ENCODE results near the gene A3GALT2. TPM values are rescaled to one million over a fixed set of nuclear protein-coding genes. Genes with fewer than 3 reads are reported as not detected.
A peak's percentile ranks its signal among the peaks of the same experiment; 100 is the strongest.

Gene A3GALT2
- total RNA-seq, 4 donors from 2014 or later = 0.89 TPM; not detected in 3

GRCh38 chr1:33298623-33299277, 22.1 kb downstream of the A3GALT2 start:
- Histone ChIP-seq H3K36me3 (peaks cover 6 to 9% of the 10 kb centered on the region in 2 donors), H3K4me1 (peaks cover 22 to 32% of the 10 kb centered on the region in 2 donors), H3K27me3 (no peaks in the 10 kb centered on the region), H3K27ac (peak overlapping the region in 2 of 3 donors; percentile 8 to 15), H3K9me3 (no peaks in the 10 kb centered on the region), H3K4me3 (replicated peaks in 1 of 3) (no peak overlapping the region)
- no peak for TF ChIP-seq POLR2A (IDR thresholded peaks at IDR 0.05)
- peak; percentile 65 to 93 (median 79) for TF ChIP-seq CTCF (IDR thresholded peaks at IDR 0.05)
- DNase-seq = peak; percentile 69 to 73
- 78 to 80% methylated on average over 10 to 18 of the region's 18 CpGs for WGBS, 2 donors
- intact Hi-C loops (cut with DNase I) = loop anchor here (10.0 kb wide), 1 partner anchor 166 kb away; no protein-coding TSS in a partner anchor

- Histone ChIP-seq H3K9me3 (no peaks in the 10 kb centered on the region), H3K27ac (peak overlapping the region in 1 of 3 donors; percentile 8), H3K36me3 (peaks cover 6 to 9% of the 10 kb centered on the region in 2 donors), H3K27me3 (no peaks in the 10 kb centered on the region), H3K4me3 (replicated peaks in 1 of 3) (no peak overlapping the region), H3K4me1 (peaks cover 22 to 28% of the 10 kb centered on the region in 2 donors)
- TF ChIP-seq POLR2A (IDR thresholded peaks at IDR 0.05) (no peak), CTCF (IDR thresholded peaks at IDR 0.05) (no peak)
- intact Hi-C loops (cut with DNase I) = loop anchor here (2.0 to 10.0 kb wide), 2 partner anchors 71 to 167 kb away; no protein-coding TSS in a partner anchor
- 88 to 96% methylated on average over 4 of the region's 4 CpGs for WGBS, 2 donors
- DNase-seq = no peak
Observed at GRCh38 chr1:33297911-33298622, 22.8 kb downstream of the A3GALT2 start.

GRCh38 chr1:33296824-33297223, 24.1 kb downstream of the A3GALT2 start:
- WGBS, 2 donors = 95 to 98% methylated on average over 3 to 4 of the region's 4 CpGs
- Histone ChIP-seq H3K4me1 (peaks cover 20 to 22% of the 10 kb centered on the region in 2 donors), H3K4me3 (replicated peaks in 1 of 3) (no peak overlapping the region), H3K27ac (peak overlapping the region in 1 of 3 donors; percentile 45), H3K36me3 (peaks cover 6 to 9% of the 10 kb centered on the region in 2 donors), H3K27me3 (no peaks in the 10 kb centered on the region), H3K9me3 (no peaks in the 10 kb centered on the region)
- TF ChIP-seq CTCF (IDR thresholded peaks at IDR 0.05) = no peak
- no peak for TF ChIP-seq POLR2A (IDR thresholded peaks at IDR 0.05)
- DNase-seq = peak; percentile 26 to 34
- intact Hi-C loops (cut with DNase I) = loop anchor here (2.0 to 10.0 kb wide), 2 partner anchors 72 to 168 kb away; no protein-coding TSS in a partner anchor

GRCh38 chr1:33296082-33296458, 24.8 kb downstream of the A3GALT2 start:
- no peak overlapping the region for H3K4me3 ChIP-seq (replicated peaks in 1 of 3)
- intact Hi-C loops (cut with DNase I) = loop anchor here (2.0 to 10.0 kb wide), 2 partner anchors 73 to 169 kb away; no protein-coding TSS in a partner anchor
- H3K9me3 ChIP-seq = no peaks in the 10 kb centered on the region
- peak in 1 of 2 donors; percentile 5 for DNase-seq
- peaks cover 13 to 14% of the 10 kb centered on the region in 2 donors for H3K4me1 ChIP-seq
- peak overlapping the region in 1 of 3 donors; percentile 45 for H3K27ac ChIP-seq
- peaks cover 6 to 9% of the 10 kb centered on the region in 2 donors for H3K36me3 ChIP-seq
- 93 to 95% methylated on average over 9 of the region's 9 CpGs for WGBS, 2 donors
- no peaks in the 10 kb centered on the region for H3K27me3 ChIP-seq
- TF ChIP-seq CTCF (IDR thresholded peaks at IDR 0.05) (no peak), POLR2A (IDR thresholded peaks at IDR 0.05) (no peak)

Data from thyroid gland (tissue), 4 donors.